Neural cell (in vitro differentiated cells): ENCODE data around the gene HIPK1. TPM values are rescaled to one million over a fixed set of nuclear protein-coding genes. Genes with fewer than 3 reads are reported as not detected.

Experiments
- H2AFZ ChIP-seq: fragments of 200-600, 300-800 bp; sonication (generic), shearing (Covaris generic); 2 replicates; pipeline ENCODE4 v1.6.0; 2014; ENCODE audit warnings: low read depth, mild to moderate bottlenecking, antibody characterized with exemption, low read length, moderate library complexity
- H3F3A ChIP-seq: fragments of 200-600 bp; shearing (Covaris generic); 2 replicates; pipeline ENCODE4 v1.6.1; 2016; ENCODE audit warnings: mild to moderate bottlenecking, moderate library complexity, mixed read lengths, antibody characterized with exemption, low read length; ENCODE audit not compliant: insufficient read depth, poor library complexity, severe bottlenecking
- H3K27ac ChIP-seq: fragments of 200-600, 300-800 bp; sonication (generic), shearing (Covaris generic); 2 replicates; pipeline ENCODE4 v1.5.1; 2014; ENCODE audit warnings: mild to moderate bottlenecking, low read length, moderate library complexity
- H3K27me3 ChIP-seq: fragments of 300-800, 200-600 bp; sonication (generic), shearing (Covaris generic); 2 replicates; pipeline ENCODE4 v1.6.0; 2014; ENCODE audit warnings: mild to moderate bottlenecking, low read depth, low read length, moderate library complexity; ENCODE audit not compliant: insufficient read depth
- H3K36me3 ChIP-seq: fragments of 300-800, 200-600 bp; sonication (generic), shearing (Covaris generic); 2 replicates; pipeline ENCODE4 v1.5.1; 2014; ENCODE audit warnings: mild to moderate bottlenecking, antibody characterized with exemption, low read length, moderate library complexity; ENCODE audit not compliant: insufficient read depth
- H3K4me2 ChIP-seq: fragments of 300-800, 200-600 bp; sonication (generic), shearing (Covaris generic); 2 replicates; pipeline ENCODE4 v1.6.0; 2014; ENCODE audit warnings: mild to moderate bottlenecking, low read length
- H3K4me3 ChIP-seq: fragments of 300-800, 200-600 bp; sonication (generic), shearing (Covaris generic); 2 replicates; pipeline ENCODE4 v1.5.1; 2014; ENCODE audit warnings: mild to moderate bottlenecking, low read length, moderate library complexity
- H3K79me2 ChIP-seq: fragments of 200-600 bp; shearing (Covaris generic); replicated peaks from 2 replicates; pipeline ENCODE4 v1.6.0; 2014; ENCODE audit warnings: mild to moderate bottlenecking, low read length, moderate library complexity; ENCODE audit not compliant: insufficient read depth
- H3K9ac ChIP-seq: fragments of 300-800, 200-600 bp; sonication (generic), shearing (Covaris generic); 2 replicates; pipeline ENCODE4 v1.6.1; 2016; ENCODE audit warnings: mild to moderate bottlenecking, low read length, mixed read lengths
- H3K9me2 ChIP-seq: fragments of 200-600 bp; shearing (Covaris generic); 2 replicates; pipeline ENCODE4 v1.6.1; 2016; ENCODE audit warnings: mild to moderate bottlenecking, low read length, mixed read lengths; ENCODE audit not compliant: insufficient read depth
- H3K9me3 ChIP-seq: fragments of 200-600, 300-800 bp; sonication (generic), shearing (Covaris generic); 2 replicates; pipeline ENCODE4 v1.6.1; 2016; ENCODE audit warnings: mild to moderate bottlenecking, mixed run types, low read length, moderate library complexity, mixed read lengths
- H4K20me1 ChIP-seq: fragments of 200-600 bp; shearing (Covaris generic); 2 replicates; pipeline ENCODE4 v1.6.1; 2016; ENCODE audit warnings: mild to moderate bottlenecking, mixed run types; ENCODE audit not compliant: insufficient read depth
- CTCF ChIP-seq: fragments of 450-650 bp; IDR thresholded peaks from 2 replicates; pipeline ENCODE4 v1.5.1; 2014; ENCODE audit warnings: antibody characterized with exemption, mild to moderate bottlenecking, moderate library complexity; ENCODE audit not compliant: poor library complexity, severe bottlenecking
- EP300 ChIP-seq: fragments of 450-650 bp; conservative IDR thresholded peaks from 2 replicates; pipeline ENCODE4 v1.6.1; 2014; ENCODE audit warnings: antibody characterized with exemption, mild to moderate bottlenecking, moderate library complexity; ENCODE audit not compliant: poor library complexity, severe bottlenecking
- EZH2 ChIP-seq: fragments of 200-600, 300-800 bp; shearing (Covaris generic), sonication (generic); IDR thresholded peaks from 2 replicates; pipeline ENCODE4 v1.6.1; 2014; ENCODE audit warnings: antibody characterized with exemption, low read length, borderline replicate concordance, mild to moderate bottlenecking; ENCODE audit not compliant: insufficient read depth, poor library complexity, severe bottlenecking
- MXI1 ChIP-seq: fragments of 450-650 bp; conservative IDR thresholded peaks from 2 replicates; pipeline ENCODE4 v1.6.1; 2014; ENCODE audit warnings: antibody characterized with exemption, mild to moderate bottlenecking; ENCODE audit not compliant: poor library complexity, severe bottlenecking
- POLR2AphosphoS5 ChIP-seq: IDR thresholded peaks from 2 replicates; pipeline ENCODE4 v1.6.1; 2012
- RAD21 ChIP-seq: fragments of 450-650 bp; conservative IDR thresholded peaks from 2 replicates; pipeline ENCODE4 v1.6.1; 2014; ENCODE audit warnings: antibody characterized with exemption, mild to moderate bottlenecking, moderate library complexity
- REST ChIP-seq: IDR thresholded peaks from 2 replicates; pipeline ENCODE4 v1.6.1; 2012; ENCODE audit warnings: borderline replicate concordance
- SMC3 ChIP-seq: fragments of 450-650 bp; conservative IDR thresholded peaks from 2 replicates; pipeline ENCODE4 v1.6.1; 2014; ENCODE audit warnings: antibody characterized with exemption, mild to moderate bottlenecking, moderate library complexity; ENCODE audit not compliant: poor library complexity
- TAF1 ChIP-seq: IDR thresholded peaks from 2 replicates; pipeline ENCODE4 v1.6.1; 2012; ENCODE audit warnings: low read depth
- polyA plus RNA-seq: library from polyadenylated mRNA; depleted of rRNA; stranded (reverse); fragments of >200 nt; gene quantifications from 2 replicates; pipeline ENCODE4 v1.2.3, GENCODE V29; 2014

The HIPK1 gene
- polyA plus RNA-seq, 1 donor from 2014 or later, result 22.9 TPM

- H3K9me3 ChIP-seq, result no peaks in the 10 kb centered on the region
- H3K4me2 ChIP-seq, result peak overlapping the region; percentile 84
- peak overlapping the region; percentile 93 for H3K4me3 ChIP-seq
- H3K27me3 ChIP-seq, result no peaks in the 10 kb centered on the region
- peak overlapping the region; percentile 94 for H3K27ac ChIP-seq
- peaks cover 6% of the 10 kb centered on the region for H3F3A ChIP-seq
- TF ChIP-seq MXI1 (no peak), CTCF (no peak), EZH2 (no peak), REST (no peak), EP300 (no peak), SMC3 (no peak), TAF1 (no peak)
- no peaks in the 10 kb centered on the region for H3K9me2 ChIP-seq
- H3K79me2 ChIP-seq, result peaks cover 13% of the 10 kb centered on the region
- H2AFZ ChIP-seq, result peak overlapping the region; percentile 22
- H3K9ac ChIP-seq, result peak overlapping the region; percentile 90
- H3K36me3 ChIP-seq, result no peaks in the 10 kb centered on the region
- no peaks in the 10 kb centered on the region for H4K20me1 ChIP-seq
Observed at GRCh38 chr1:113904293-113904673, 24.8 kb upstream of the HIPK1 start.

GRCh38 chr1:113904674-113905434 is 24.3 kb upstream of the HIPK1 start, which contains the start of the genes AP4B1 and DCLRE1B:
TSS of gene AP4B1 (minus strand) at chr1:113904799. CDS start at chr1:113904717, 82 bp downstream.
TSS of gene DCLRE1B (plus strand) at chr1:113905326. CDS start at chr1:113905587, 261 bp downstream.
- H4K20me1 ChIP-seq, result no peaks in the 10 kb centered on the region
- peaks cover 13% of the 10 kb centered on the region for H3K79me2 ChIP-seq
- H3K4me3 ChIP-seq, result peak within 1 kb of the TSS; percentile 93

More at GRCh38 chr1:113904674-113905434, 24.3 kb upstream of the HIPK1 start, which contains the start of the genes AP4B1 and DCLRE1B:
- Histone ChIP-seq H3K9me2 (no peaks in the 10 kb centered on the region), H2AFZ (peak within 1 kb of the TSS; percentile 88), H3K36me3 (no peaks in the 10 kb centered on the region), H3K9me3 (no peaks in the 10 kb centered on the region), H3F3A (peaks cover 6% of the 10 kb centered on the region), H3K27me3 (no peaks in the 10 kb centered on the region), H3K9ac (peak within 1 kb of the TSS; percentile 90), H3K4me2 (peak within 1 kb of the TSS; percentile 85), H3K27ac (peak within 1 kb of the TSS; percentile 94)
- TF ChIP-seq TAF1 (peak; percentile 61), EZH2 (no peak), EP300 (peak; percentile 82), CTCF (peak; percentile 80), REST (peak; percentile 33), RAD21 (peak; percentile 72), MXI1 (peak; percentile 84), POLR2AphosphoS5 (peak; percentile 78), SMC3 (peak; percentile 76)
